ENCODE data around the gene ARSB.

ARSB gene

GRCh38 chr5:78903861-78904260, 81.2 kb downstream of the ARSB start:
- no peaks in the 10 kb centered on the region for H3K79me2 ChIP-seq (ENCODE audit: insufficient read depth, low read length)
- no peaks in the 10 kb centered on the region for H3K27me3 ChIP-seq (ENCODE audit: insufficient read depth, low read length)
- H3K9me3 ChIP-seq (ENCODE audit: low read length): 0 out of 2 replicates have a peak, but pooled peaks cover 6% of the 10 kb centered on the region
- H3K4me2 ChIP-seq (ENCODE audit: low read length): no peak overlapping the region
- H3K4me1 ChIP-seq (ENCODE audit: insufficient read depth, low read length, severe bottlenecking): peaks cover 42% of the 10 kb centered on the region
- H3K4me3 ChIP-seq (ENCODE audit: low read depth, low read length, poor library complexity, severe bottlenecking): no peak overlapping the region
- H3K9me2 ChIP-seq (ENCODE audit: low read depth, low read length): no peaks in the 10 kb centered on the region
- no peak overlapping the region for H3K9ac ChIP-seq (ENCODE audit: low read length)
- no peaks in the 10 kb centered on the region for H4K20me1 ChIP-seq (ENCODE audit: insufficient read depth, low read length)
- peak overlapping the region; percentile 6 for H3K27ac ChIP-seq (ENCODE audit: low read depth, low read length, poor library complexity, severe bottlenecking)
- TF ChIP-seq EZH2 (IDR thresholded peaks at IDR 0.05; ENCODE audit: borderline replicate concordance, low read length) (no peak), CTCF (IDR thresholded peaks at IDR 0.05; ENCODE audit: low read length) (no peak)
- H3K36me3 ChIP-seq (ENCODE audit: insufficient read depth, low read length): no peaks in the 10 kb centered on the region
- H2AFZ ChIP-seq (ENCODE audit: low read length): no peak overlapping the region
- no peaks in the 10 kb centered on the region for H3F3A ChIP-seq (ENCODE audit: insufficient read depth, low read length)

DNA sequence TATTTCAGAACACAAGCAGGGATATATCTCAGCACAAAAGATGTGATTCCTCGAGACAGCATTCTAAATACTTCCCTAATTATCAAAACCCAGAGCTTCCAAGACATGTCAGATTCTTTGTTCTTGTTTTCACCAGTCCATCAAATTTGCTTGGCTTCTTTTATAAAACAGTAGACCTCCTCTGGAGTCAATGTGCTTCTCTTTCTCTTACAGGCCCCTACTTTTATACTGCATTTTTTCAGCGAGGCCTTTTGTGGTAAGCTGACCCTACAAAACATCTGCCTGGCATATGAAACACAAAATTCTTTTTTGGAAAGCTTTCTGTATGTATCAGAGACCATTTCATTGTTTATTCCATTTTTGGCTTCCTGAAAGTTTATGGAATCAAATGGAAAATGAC, 81.8 kb downstream of the ARSB start:
- Histone ChIP-seq H3K4me2 (ENCODE audit: low read length) (no peak overlapping the region), H3K27ac (ENCODE audit: low read depth, low read length, poor library complexity, severe bottlenecking) (no peak overlapping the region)

GRCh38 chr5:78899922-78900362, 85.2 kb downstream of the ARSB start:
- no peak overlapping the region for H2AFZ ChIP-seq (ENCODE audit: low read length)
- H3K4me1 ChIP-seq (ENCODE audit: insufficient read depth, low read length, severe bottlenecking): peaks cover 12% of the 10 kb centered on the region
- no peaks in the 10 kb centered on the region for H3K36me3 ChIP-seq (ENCODE audit: insufficient read depth, low read length)
- no peaks in the 10 kb centered on the region for H3F3A ChIP-seq (ENCODE audit: insufficient read depth, low read length)
- no peak overlapping the region for H3K4me3 ChIP-seq (ENCODE audit: low read depth, low read length, poor library complexity, severe bottlenecking)
- H4K20me1 ChIP-seq (ENCODE audit: insufficient read depth, low read length): no peaks in the 10 kb centered on the region
- no peak overlapping the region for H3K9ac ChIP-seq (ENCODE audit: low read length)
- no peaks in the 10 kb centered on the region for H3K79me2 ChIP-seq (ENCODE audit: insufficient read depth, low read length)
- H3K9me2 ChIP-seq (ENCODE audit: low read depth, low read length): no peaks in the 10 kb centered on the region
- no peak overlapping the region for H3K4me2 ChIP-seq (ENCODE audit: low read length)
- peak; percentile 93 for TF ChIP-seq CTCF (IDR thresholded peaks at IDR 0.05; ENCODE audit: low read length)
- TF ChIP-seq EZH2 (IDR thresholded peaks at IDR 0.05; ENCODE audit: borderline replicate concordance, low read length): no peak
- H3K27me3 ChIP-seq (ENCODE audit: insufficient read depth, low read length): no peaks in the 10 kb centered on the region
- H3K27ac ChIP-seq (ENCODE audit: low read depth, low read length, poor library complexity, severe bottlenecking): no peak overlapping the region
- H3K9me3 ChIP-seq (ENCODE audit: low read length): 0 out of 2 replicates have a peak, but pooled peaks cover 9% of the 10 kb centered on the region

More for the DNA sequence above, 81.8 kb downstream of the ARSB start:
- H3K9ac ChIP-seq (ENCODE audit: low read length): no peak overlapping the region
- peaks cover 37% of the 10 kb centered on the region for H3K4me1 ChIP-seq (ENCODE audit: insufficient read depth, low read length, severe bottlenecking)
- H2AFZ ChIP-seq (ENCODE audit: low read length): no peak overlapping the region
- no peaks in the 10 kb centered on the region for H3K79me2 ChIP-seq (ENCODE audit: insufficient read depth, low read length)
- TF ChIP-seq EZH2 (IDR thresholded peaks at IDR 0.05; ENCODE audit: borderline replicate concordance, low read length) (no peak), CTCF (IDR thresholded peaks at IDR 0.05; ENCODE audit: low read length) (no peak)
- no peaks in the 10 kb centered on the region for H4K20me1 ChIP-seq (ENCODE audit: insufficient read depth, low read length)
- H3K36me3 ChIP-seq (ENCODE audit: insufficient read depth, low read length): no peaks in the 10 kb centered on the region
- no peaks in the 10 kb centered on the region for H3K27me3 ChIP-seq (ENCODE audit: insufficient read depth, low read length)
- no peak overlapping the region for H3K4me3 ChIP-seq (ENCODE audit: low read depth, low read length, poor library complexity, severe bottlenecking)
- no peaks in the 10 kb centered on the region for H3F3A ChIP-seq (ENCODE audit: insufficient read depth, low read length)
- H3K9me2 ChIP-seq (ENCODE audit: low read depth, low read length): no peaks in the 10 kb centered on the region
- H3K9me3 ChIP-seq (ENCODE audit: low read length): 0 out of 2 replicates have a peak, but pooled peaks cover 9% of the 10 kb centered on the region

All from OCI-LY1 (cell line).